Right atrium auricular region (tissue), 2 donors: ENCODE results near the gene KIF17. TPM values are rescaled to one million over a fixed set of nuclear protein-coding genes. Genes with fewer than 3 reads are reported as not detected.

Experiments
- DNase-seq: peaks from one replicate; pipeline ENCODE4 v3.0.0-alpha.2; 2019; ENCODE audit warnings: low spot score
- H3K27ac ChIP-seq, 2 donors: fragments of 200-600 bp; sonication (generic); 1 replicate in 1 of 2; 2 replicates in 1 of 2; pipeline ENCODE4 v1.5.1; 2016 to 2019
- H3K27me3 ChIP-seq, 2 donors: fragments of 200-600 bp; sonication (generic); one replicate each; pipeline versions ENCODE4 v1.5.1 to v1.6.0; 2017 to 2019
- H3K36me3 ChIP-seq: fragments of 200-600 bp; sonication (generic); one replicate; pipeline ENCODE4 v1.5.1; 2016
- H3K4me1 ChIP-seq, 2 donors: fragments of 200-600 bp; sonication (generic); one replicate each; pipeline versions ENCODE4 v1.5.1 to v1.6.0; 2017 to 2019
- H3K4me3 ChIP-seq, 2 donors: fragments of 200-600 bp; sonication (generic); 1 replicate in 1 of 2; 2 replicates in 1 of 2; pipeline ENCODE4 v1.5.1; 2017 to 2019; ENCODE audit warnings: mild to moderate bottlenecking in 1 of 2, moderate library complexity in 1 of 2
- H3K9me3 ChIP-seq, 2 donors: fragments of 200-600 bp; sonication (generic); one replicate each; pipeline ENCODE4 v1.5.1; 2019
- CTCF ChIP-seq, 2 donors: fragments of 200-600 bp; sonication (generic); IDR thresholded peaks; one replicate each; pipeline ENCODE4 v1.5.1; 2019; ENCODE audit warnings: antibody characterized with exemption in 2 of 2
- total RNA-seq, 2 donors: library from RNA; depleted of rRNA; stranded (reverse); fragments of >200 nt; gene quantifications; one replicate each; pipeline ENCODE4 v1.1.0, GENCODE V29; 2016

The KIF17 gene
- total RNA-seq, 2 donors from 2014 or later, result 2.6 to 6.0 TPM

- peaks cover 0 to 25% of the 10 kb centered on the region in 2 donors for H3K4me1 ChIP-seq
- H3K4me3 ChIP-seq, result no peak overlapping the region
- DNase-seq, result no peak
- no peak overlapping the region for H3K27ac ChIP-seq
- H3K9me3 ChIP-seq, result no peaks in the 10 kb centered on the region
- H3K27me3 ChIP-seq, result no peaks in the 10 kb centered on the region
- H3K36me3 ChIP-seq, result no peaks in the 10 kb centered on the region
- TF ChIP-seq CTCF (IDR thresholded peaks at IDR 0.05), result no peak
These were observed 53.7 kb downstream of the KIF17 start for GRCh38 chr1:20663969-20664715.

- Histone ChIP-seq H3K4me1 (peaks cover 0 to 32% of the 10 kb centered on the region in 2 donors), H3K4me3 (no peak overlapping the region), H3K27me3 (no peaks in the 10 kb centered on the region), H3K9me3 (no peaks in the 10 kb centered on the region), H3K27ac (no peak overlapping the region), H3K36me3 (no peaks in the 10 kb centered on the region)
- no peak for DNase-seq
- TF ChIP-seq CTCF (IDR thresholded peaks at IDR 0.05), result no peak
These were observed 54.4 kb downstream of the KIF17 start for GRCh38 chr1:20663365-20663764.

- H3K9me3 ChIP-seq, result no peaks in the 10 kb centered on the region
- no peak for TF ChIP-seq CTCF (IDR thresholded peaks at IDR 0.05)
- no peak for DNase-seq
- no peaks in the 10 kb centered on the region for H3K27me3 ChIP-seq
- peaks cover 0 to 35% of the 10 kb centered on the region in 2 donors for H3K4me1 ChIP-seq
- H3K36me3 ChIP-seq, result peaks cover 8% of the 10 kb centered on the region
- H3K27ac ChIP-seq, result peak overlapping the region; percentile 80 to 85
- peak overlapping the region in 1 of 2 donors; percentile 87 for H3K4me3 ChIP-seq
These were observed 55.7 kb downstream of the KIF17 start for GRCh38 chr1:20662110-20662475.

GRCh38 chr1:20661207-20662109 lies 56.3 kb downstream of the KIF17 start, which contains the start of gene DDOST:
TSS of gene DDOST (minus strand) at chr1:20661369. CDS start at chr1:20661350, 19 bp downstream.
- Histone ChIP-seq H3K4me3 (peak within 1 kb of the TSS; percentile 87 to 94), H3K9me3 (no peaks in the 10 kb centered on the region), H3K36me3 (peaks cover 14% of the 10 kb centered on the region), H3K27me3 (no peaks in the 10 kb centered on the region), H3K27ac (peak within 1 kb of the TSS; percentile 80 to 85), H3K4me1 (peaks cover 0 to 35% of the 10 kb centered on the region in 2 donors)
- DNase-seq, result peak; percentile 96
- peak in 1 of 2 donors; percentile 47 for TF ChIP-seq CTCF (IDR thresholded peaks at IDR 0.05)

GRCh38 chr1:20660847-20661206 lies 57.0 kb downstream of the KIF17 start:
- H3K4me1 ChIP-seq, result peaks cover 0 to 35% of the 10 kb centered on the region in 2 donors

More at GRCh38 chr1:20660847-20661206, 57.0 kb downstream of the KIF17 start:
- Histone ChIP-seq H3K27me3 (no peaks in the 10 kb centered on the region), H3K27ac (peak overlapping the region; percentile 80 to 85), H3K9me3 (no peaks in the 10 kb centered on the region), H3K4me3 (peak overlapping the region; percentile 87 to 94), H3K36me3 (peaks cover 21% of the 10 kb centered on the region)
- TF ChIP-seq CTCF (IDR thresholded peaks at IDR 0.05), result no peak
- no peak for DNase-seq
